Peyer's patch (tissue), 4 donors: ENCODE data around the gene ATXN1. TPM values are rescaled to one million over a fixed set of nuclear protein-coding genes. Genes with fewer than 3 reads are reported as not detected.

Experiments used
- DNase-seq, 3 donors: peaks; one replicate each; pipeline ENCODE4 v3.0.0-alpha.2; 2017 to 2019
- H3K27ac ChIP-seq, 4 donors: fragments of 200-600 bp; sonication (generic); one replicate each; pipeline ENCODE4 v1.5.1; 2016 to 2019
- H3K27me3 ChIP-seq, 2 donors: fragments of 200-600 bp; sonication (generic); one replicate each; pipeline ENCODE4 v1.5.1; 2019
- H3K36me3 ChIP-seq, 3 donors: fragments of 200-600 bp; sonication (generic); one replicate each; pipeline ENCODE4 v1.5.1; 2016 to 2019
- H3K4me1 ChIP-seq, 4 donors: fragments of 200-600 bp; sonication (generic); one replicate each; pipeline ENCODE4 v1.5.1; 2016 to 2019
- H3K4me3 ChIP-seq, 4 donors: fragments of 200-600 bp; sonication (generic); 1 replicate in 3 of 4; 2 replicates in 1 of 4; pipeline ENCODE4 v1.5.1; 2016 to 2019; ENCODE audit warnings: mild to moderate bottlenecking in 1 of 4
- H3K9me3 ChIP-seq, 4 donors: fragments of 200-600 bp; sonication (generic); one replicate each; pipeline ENCODE4 v1.5.1; 2016 to 2019; ENCODE audit warnings: mild to moderate bottlenecking in 1 of 4
- POLR2A ChIP-seq, 2 donors: fragments of 450-650 bp; IDR thresholded peaks; one replicate each; pipeline ENCODE4 v1.5.1; 2017; ENCODE audit warnings: antibody characterized with exemption in 2 of 2, mild to moderate bottlenecking in 2 of 2, moderate library complexity in 2 of 2
- total RNA-seq, 4 donors: library from RNA; depleted of rRNA; stranded (reverse); fragments of >200 nt; gene quantifications; one replicate each; pipeline ENCODE4 v1.1.0, GENCODE V29; 2016
- TF ChIP-seq, protein P1 (sequence below), 6 experiments: fragments of 450-650 bp in 4 of 6; fragments of 200-600 bp in 2 of 6; sonication (generic) in 1 of 6; IDR thresholded peaks; one replicate each; pipeline ENCODE4 v1.5.1; 2017 to 2019; ENCODE audit warnings: antibody characterized with exemption in 6 of 6, mild to moderate bottlenecking in 3 of 6, moderate library complexity in 1 of 6

Gene ATXN1
- total RNA-seq, 4 donors from 2014 or later: 34.7 to 48.5 (median 43.1) TPM

GRCh38 chr6:16651871-16652270 lies 109.4 kb downstream of the ATXN1 start:
- Histone ChIP-seq H3K4me1 (peaks cover 0 to 4% (median 0%) of the 10 kb centered on the region in 4 donors), H3K4me3 (no peak overlapping the region), H3K9me3 (no peaks in the 10 kb centered on the region), H3K36me3 (no peaks in the 10 kb centered on the region), H3K27me3 (no peaks in the 10 kb centered on the region), H3K27ac (peak overlapping the region in 3 of 4 donors; percentile 5 to 65 (median 46))
- no peak for DNase-seq
- TF ChIP-seq POLR2A (IDR thresholded peaks at IDR 0.05): peak in 1 of 2 donors; percentile 28
- TF ChIP-seq, protein P1, sequence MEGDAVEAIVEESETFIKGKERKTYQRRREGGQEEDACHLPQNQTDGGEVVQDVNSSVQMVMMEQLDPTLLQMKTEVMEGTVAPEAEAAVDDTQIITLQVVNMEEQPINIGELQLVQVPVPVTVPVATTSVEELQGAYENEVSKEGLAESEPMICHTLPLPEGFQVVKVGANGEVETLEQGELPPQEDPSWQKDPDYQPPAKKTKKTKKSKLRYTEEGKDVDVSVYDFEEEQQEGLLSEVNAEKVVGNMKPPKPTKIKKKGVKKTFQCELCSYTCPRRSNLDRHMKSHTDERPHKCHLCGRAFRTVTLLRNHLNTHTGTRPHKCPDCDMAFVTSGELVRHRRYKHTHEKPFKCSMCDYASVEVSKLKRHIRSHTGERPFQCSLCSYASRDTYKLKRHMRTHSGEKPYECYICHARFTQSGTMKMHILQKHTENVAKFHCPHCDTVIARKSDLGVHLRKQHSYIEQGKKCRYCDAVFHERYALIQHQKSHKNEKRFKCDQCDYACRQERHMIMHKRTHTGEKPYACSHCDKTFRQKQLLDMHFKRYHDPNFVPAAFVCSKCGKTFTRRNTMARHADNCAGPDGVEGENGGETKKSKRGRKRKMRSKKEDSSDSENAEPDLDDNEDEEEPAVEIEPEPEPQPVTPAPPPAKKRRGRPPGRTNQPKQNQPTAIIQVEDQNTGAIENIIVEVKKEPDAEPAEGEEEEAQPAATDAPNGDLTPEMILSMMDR (IDR thresholded peaks at IDR 0.05): no peak

GRCh38 chr6:16649890-16650289 lies 111.4 kb downstream of the ATXN1 start:
- H3K4me1 ChIP-seq: peaks cover 0 to 4% (median 0%) of the 10 kb centered on the region in 4 donors
- no peak overlapping the region for H3K4me3 ChIP-seq
- no peaks in the 10 kb centered on the region for H3K36me3 ChIP-seq
- no peak for TF ChIP-seq POLR2A (IDR thresholded peaks at IDR 0.05)
- TF ChIP-seq, protein P1 (IDR thresholded peaks at IDR 0.05): no peak
- DNase-seq: no peak
- H3K27me3 ChIP-seq: no peaks in the 10 kb centered on the region
- H3K27ac ChIP-seq: no peak overlapping the region
- H3K9me3 ChIP-seq: no peaks in the 10 kb centered on the region

- Histone ChIP-seq H3K4me1 (peaks cover 0 to 4% (median 0%) of the 10 kb centered on the region in 4 donors), H3K27ac (no peak overlapping the region)
- TF ChIP-seq POLR2A (IDR thresholded peaks at IDR 0.05): no peak
- TF ChIP-seq, protein P1 (IDR thresholded peaks at IDR 0.05): no peak
Measured at GRCh38 chr6:16649241-16649640, 112.0 kb downstream of the ATXN1 start.

GRCh38 chr6:16648003-16648402 lies 113.3 kb downstream of the ATXN1 start:
- H3K27ac ChIP-seq: no peak overlapping the region
- no peak overlapping the region for H3K4me3 ChIP-seq
- no peaks in the 10 kb centered on the region for H3K36me3 ChIP-seq
- TF ChIP-seq POLR2A (IDR thresholded peaks at IDR 0.05): no peak
- TF ChIP-seq, protein P1 (IDR thresholded peaks at IDR 0.05): no peak
- H3K9me3 ChIP-seq: no peaks in the 10 kb centered on the region
- no peaks in the 10 kb centered on the region for H3K27me3 ChIP-seq
- H3K4me1 ChIP-seq: peaks cover 0 to 4% (median 0%) of the 10 kb centered on the region in 4 donors
- DNase-seq: no peak

More at GRCh38 chr6:16649241-16649640, 112.0 kb downstream of the ATXN1 start:
- Histone ChIP-seq H3K9me3 (no peaks in the 10 kb centered on the region), H3K4me3 (no peak overlapping the region), H3K27me3 (no peaks in the 10 kb centered on the region), H3K36me3 (no peaks in the 10 kb centered on the region)
- no peak for DNase-seq

GRCh38 chr6:16647422-16647821 lies 113.8 kb downstream of the ATXN1 start:
- Histone ChIP-seq H3K36me3 (no peaks in the 10 kb centered on the region), H3K27ac (no peak overlapping the region), H3K27me3 (no peaks in the 10 kb centered on the region), H3K9me3 (no peaks in the 10 kb centered on the region), H3K4me1 (peaks cover 0 to under 1% (median 0%) of the 10 kb centered on the region in 4 donors), H3K4me3 (no peak overlapping the region)
- no peak for DNase-seq
- TF ChIP-seq, protein P1 (IDR thresholded peaks at IDR 0.05): no peak
- TF ChIP-seq POLR2A (IDR thresholded peaks at IDR 0.05): no peak
